HCT116 (cell line): Measurements from ENCODE around the gene DGKZ. TPM values are rescaled to one million over a fixed set of nuclear protein-coding genes. Genes with fewer than 3 reads are reported as not detected.

Experiments
- ATAC-seq: fragments of 200-7000 bp; cut with Tn5 transposase; 2 replicates; pipeline ENCODE4 v1.9.1; 2020; ENCODE audit warnings: mild to moderate bottlenecking, moderate library complexity
- BruUV-seq: library from RNA; stranded (reverse); fragments of 400-500 nt; replicated peaks from 2 replicates; lab custom pipeline; 2021; lab: Mats Ljungman, UMichigan
- CTCF ChIA-PET: fragments of 300-600 bp; sonication (Branson Sonifier 250); formaldehyde crosslinking; loops from one replicate; lab custom pipeline; 2021; ENCODE audit warnings: antibody characterized with exemption; lab: Charles Lee
- POLR2A ChIA-PET: fragments of 300-600, 350-600 bp; sonication (Branson Sonifier 250); formaldehyde crosslinking; loops from one replicate; lab custom pipeline; 2021; ENCODE audit warnings: antibody characterized with exemption; lab: Charles Lee
- RAD21 ChIA-PET, 2 experiments: fragments of 300-600 bp; sonication (Branson Sonifier 250); formaldehyde crosslinking; loops; one replicate each; lab custom pipeline; 2023; ENCODE audit warnings: low total read pairs in 2 of 2; ENCODE audit not compliant: uncharacterized antibody in 2 of 2, unreplicated experiment in 2 of 2, low non-redundant PET in 1 of 2; lab: Charles Lee
- DNase-seq: peaks from one replicate; pipeline ENCODE4 v3.0.0-alpha.2; 2010; ENCODE audit warnings: low read depth, low spot score
- H2AFZ ChIP-seq: fragments of 200-600 bp; shearing (Covaris generic), sonication (generic); 2 replicates; pipeline ENCODE4 v1.6.1; 2017; ENCODE audit warnings: low read depth, mixed run types, mixed read lengths, antibody characterized with exemption, low read length; ENCODE audit not compliant: poor library complexity, severe bottlenecking
- H3K27ac ChIP-seq: 2 replicates; pipeline ENCODE4 v1.5.1; 2012; ENCODE audit warnings: low read depth, low read length
- H3K27me3 ChIP-seq: fragments of 200-600 bp; sonication (generic); 2 replicates; pipeline ENCODE4 v1.6.1; 2016; ENCODE audit warnings: mixed run types, low read length, mixed read lengths; ENCODE audit not compliant: insufficient read depth
- H3K36me3 ChIP-seq, 2 experiments: fragments of 200-500 bp in 1 of 2; fragments of 200-600 bp in 1 of 2; sonication (Bioruptor generic) in 1 of 2; sonication (generic) in 1 of 2; 2 replicates each; pipeline versions ENCODE4 v1.5.1 to v1.6.1; 2014 to 2016; ENCODE audit warnings: low read length in 2 of 2, inconsistent platforms in 1 of 2, mixed read lengths in 1 of 2, mixed run types in 1 of 2; ENCODE audit not compliant: insufficient read depth in 2 of 2, control insufficient read depth in 1 of 2
- H3K4me1 ChIP-seq, 2 experiments: fragments of 200-600 bp in 1 of 2; sonication (generic) in 1 of 2; 2 replicates each; pipeline versions ENCODE4 v1.5.1 to v1.6.1; 2012 to 2017; ENCODE audit warnings: low read length in 2 of 2, inconsistent platforms in 1 of 2, mild to moderate bottlenecking in 1 of 2, mixed read lengths in 1 of 2, mixed run types in 1 of 2, moderate library complexity in 1 of 2; ENCODE audit not compliant: insufficient read depth in 2 of 2, control insufficient read depth in 1 of 2
- H3K4me2 ChIP-seq: fragments of 200-600 bp; sonication (generic); 2 replicates; pipeline ENCODE4 v1.6.1; 2017; ENCODE audit warnings: mixed run types, low read length, mixed read lengths
- H3K4me3 ChIP-seq, 2 experiments: fragments of 200-600 bp in 1 of 2; sonication (generic) in 1 of 2; replicated peaks in 1 of 2; 2 replicates each; pipeline ENCODE4 v1.5.1; 2011 to 2016; ENCODE audit warnings: low read length in 2 of 2, control low read depth in 1 of 2, low read depth in 1 of 2, mild to moderate bottlenecking in 1 of 2, mixed read lengths in 1 of 2, mixed run types in 1 of 2
- H3K79me2 ChIP-seq: fragments of 200-600 bp; sonication (generic); 2 replicates; pipeline ENCODE4 v1.6.1; 2017; ENCODE audit warnings: mild to moderate bottlenecking, mixed run types, low read length, moderate library complexity, mixed read lengths; ENCODE audit not compliant: insufficient read depth
- H3K9ac ChIP-seq: fragments of 200-600 bp; sonication (generic); 2 replicates; pipeline ENCODE4 v1.6.1; 2016; ENCODE audit warnings: low read length, mixed read lengths
- H3K9me2 ChIP-seq: fragments of 200-600 bp; sonication (generic), shearing (Covaris generic); 2 replicates; pipeline ENCODE4 v1.6.1; 2017; ENCODE audit warnings: mixed run types, mild to moderate bottlenecking, moderate library complexity; ENCODE audit not compliant: insufficient read depth
- H3K9me3 ChIP-seq, 2 experiments: fragments of 200-500 bp in 1 of 2; fragments of 200-600 bp in 1 of 2; sonication (Bioruptor generic) in 1 of 2; sonication (generic) in 1 of 2; 2 replicates each; pipeline ENCODE4 v1.6.1; 2014 to 2017; ENCODE audit warnings: low read length in 2 of 2, mixed read lengths in 2 of 2, inconsistent platforms in 1 of 2, low read depth in 1 of 2, mild to moderate bottlenecking in 1 of 2, mixed run types in 1 of 2, moderate library complexity in 1 of 2; ENCODE audit not compliant: control insufficient read depth in 1 of 2, insufficient read depth in 1 of 2
- H4K20me1 ChIP-seq: fragments of 200-600 bp; sonication (generic), shearing (Covaris generic); 2 replicates; pipeline ENCODE4 v1.6.1; 2017; ENCODE audit warnings: mixed run types, mild to moderate bottlenecking, moderate library complexity; ENCODE audit not compliant: insufficient read depth
- ELF1 ChIP-seq: IDR thresholded peaks from 2 replicates; pipeline ENCODE4 v1.6.1; 2012; ENCODE audit warnings: low read depth, borderline replicate concordance
- EZH2 ChIP-seq: fragments of 200-600 bp; sonication (generic); IDR thresholded peaks from 2 replicates; pipeline ENCODE4 v1.6.1; 2017; ENCODE audit warnings: antibody characterized with exemption, mixed run types
- EZH2phosphoT487 ChIP-seq: fragments of 200-600 bp; IDR thresholded peaks from 2 replicates; pipeline ENCODE4 v1.6.1; 2018; ENCODE audit warnings: antibody characterized with exemption, borderline replicate concordance
- POLR2A ChIP-seq: IDR thresholded peaks from 2 replicates; pipeline ENCODE4 v1.7.0; 2011; ENCODE audit warnings: borderline replicate concordance; ENCODE audit not compliant: insufficient read depth, insufficient read length; ENCODE audit errors: extremely low read depth
- YY1 ChIP-seq: IDR thresholded peaks from 2 replicates; pipeline ENCODE4 v1.6.1; 2011; ENCODE audit warnings: low read length, low read depth, moderate library complexity, mild to moderate bottlenecking; ENCODE audit not compliant: insufficient replicate concordance; ENCODE audit errors: extremely low read depth
- intact Hi-C: fragments of 100-400 bp; cut with micrococcal nuclease; formaldehyde crosslinking; loops from 2 replicates; pipeline ENCODE4 v1.10.0; 2022
- total RNA-seq: library from RNA; stranded (reverse); gene quantifications from one replicate; pipeline ENCODE4 v1.2.1, GENCODE V29; 2021; ENCODE audit not compliant: unreplicated experiment
- TF ChIP-seq, protein P1 (sequence below), 3 experiments: fragments of 200-600 bp in 1 of 3; sonication (generic) in 1 of 3; IDR thresholded peaks in 2 of 3; conservative IDR thresholded peaks in 1 of 3; 2 replicates each; pipeline ENCODE4 v1.5.1; 2012 to 2017; ENCODE audit warnings: low read depth in 2 of 3, low read length in 2 of 3, antibody characterized with exemption in 1 of 3, borderline replicate concordance in 1 of 3, control low read depth in 1 of 3, mild to moderate bottlenecking in 1 of 3, mixed read lengths in 1 of 3, mixed run types in 1 of 3, moderate library complexity in 1 of 3; ENCODE audit not compliant: insufficient read depth in 1 of 3
- TF ChIP-seq, protein P2 (sequence below): IDR thresholded peaks from 2 replicates; pipeline ENCODE4 v1.6.1; 2012; ENCODE audit warnings: low read depth

Gene DGKZ
- total RNA-seq, 1 experiment from 2014 or later = 70.2 TPM

DNA sequence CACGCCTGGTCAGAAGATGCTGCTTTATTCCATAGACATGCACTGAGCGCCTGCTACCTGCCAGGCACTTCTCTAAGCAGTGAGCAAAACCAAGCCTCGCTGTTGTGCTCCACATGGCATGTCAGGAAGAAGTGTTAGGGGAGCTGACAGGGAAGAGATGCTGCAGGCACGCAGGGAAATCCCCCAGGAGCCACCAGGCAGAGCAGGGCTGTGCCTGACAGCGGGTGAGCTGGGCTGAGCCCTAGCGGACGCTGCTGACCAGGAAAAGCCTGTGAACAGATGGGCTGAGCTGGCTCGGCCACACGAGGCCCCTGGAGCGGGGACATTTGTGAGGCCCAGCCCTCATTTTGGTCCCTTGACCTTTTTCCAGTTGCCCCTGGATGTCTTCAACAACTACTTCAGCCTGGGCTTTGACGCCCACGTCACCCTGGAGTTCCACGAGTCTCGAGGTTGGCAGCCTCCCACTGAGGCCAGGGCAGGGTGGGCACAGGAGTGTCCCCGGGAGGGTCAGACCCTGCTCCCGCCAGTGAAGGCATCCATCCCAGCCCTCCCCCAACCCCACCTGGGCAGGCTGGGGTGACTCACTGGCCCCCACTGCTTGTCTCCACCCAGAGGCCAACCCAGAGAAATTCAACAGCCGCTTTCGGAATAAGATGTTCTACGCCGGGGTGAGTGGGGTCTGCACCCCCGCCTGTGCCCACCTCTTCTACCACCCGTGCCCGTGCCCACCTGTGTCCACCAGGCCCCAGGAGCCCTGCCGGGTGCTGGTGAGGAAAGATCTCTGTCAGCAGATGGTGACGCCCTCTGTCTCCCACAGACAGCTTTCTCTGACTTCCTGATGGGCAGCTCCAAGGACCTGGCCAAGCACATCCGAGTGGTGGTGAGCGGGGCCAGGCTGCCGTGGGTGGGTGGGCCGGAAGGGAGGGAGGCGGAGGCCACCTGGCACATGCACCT, 26.8 kb downstream of the DGKZ start:
- BruUV-seq = no TSS peak
- Histone ChIP-seq H2AFZ (no peak overlapping the region), H3K4me3 (no peak overlapping the region), H4K20me1 (no peaks in the 10 kb centered on the region), H3K36me3 (peaks cover 2 to 13% of the 10 kb centered on the region in 2 experiments; a peak in 3 of 4 replicates), H3K27ac (no peak overlapping the region), H3K4me1 (peaks cover 0 to 11% of the 10 kb centered on the region in 2 experiments; a peak in 2 of 4 replicates), H3K9me3 (no peaks in the 10 kb centered on the region), H3K79me2 (no peaks in the 10 kb centered on the region), H3K27me3 (no peaks in the 10 kb centered on the region), H3K9me2 (no peaks in the 10 kb centered on the region), H3K4me2 (no peak overlapping the region), H3K9ac (no peak overlapping the region)
- ChIA-PET CTCF (interaction anchor here (0.7 kb wide), 1 partner anchor 244 kb away, joined by 3 read pairs; no protein-coding TSS in a partner anchor), POLR2A (no interaction called here), RAD21 (no interaction called here)
- DNase-seq (no peak), ATAC-seq (no peak)
- TF ChIP-seq, protein P1, sequence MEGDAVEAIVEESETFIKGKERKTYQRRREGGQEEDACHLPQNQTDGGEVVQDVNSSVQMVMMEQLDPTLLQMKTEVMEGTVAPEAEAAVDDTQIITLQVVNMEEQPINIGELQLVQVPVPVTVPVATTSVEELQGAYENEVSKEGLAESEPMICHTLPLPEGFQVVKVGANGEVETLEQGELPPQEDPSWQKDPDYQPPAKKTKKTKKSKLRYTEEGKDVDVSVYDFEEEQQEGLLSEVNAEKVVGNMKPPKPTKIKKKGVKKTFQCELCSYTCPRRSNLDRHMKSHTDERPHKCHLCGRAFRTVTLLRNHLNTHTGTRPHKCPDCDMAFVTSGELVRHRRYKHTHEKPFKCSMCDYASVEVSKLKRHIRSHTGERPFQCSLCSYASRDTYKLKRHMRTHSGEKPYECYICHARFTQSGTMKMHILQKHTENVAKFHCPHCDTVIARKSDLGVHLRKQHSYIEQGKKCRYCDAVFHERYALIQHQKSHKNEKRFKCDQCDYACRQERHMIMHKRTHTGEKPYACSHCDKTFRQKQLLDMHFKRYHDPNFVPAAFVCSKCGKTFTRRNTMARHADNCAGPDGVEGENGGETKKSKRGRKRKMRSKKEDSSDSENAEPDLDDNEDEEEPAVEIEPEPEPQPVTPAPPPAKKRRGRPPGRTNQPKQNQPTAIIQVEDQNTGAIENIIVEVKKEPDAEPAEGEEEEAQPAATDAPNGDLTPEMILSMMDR (IDR thresholded peaks at IDR 0.05 in 2 of 3, conservative IDR thresholded peaks at IDR 0.05 in 1 of 3; ENCODE audit: borderline replicate concordance in 1 of 3, insufficient read depth in 1 of 3, low read depth in 2 of 3, low read length in 2 of 3) = no peak
- TF ChIP-seq, protein P2, sequence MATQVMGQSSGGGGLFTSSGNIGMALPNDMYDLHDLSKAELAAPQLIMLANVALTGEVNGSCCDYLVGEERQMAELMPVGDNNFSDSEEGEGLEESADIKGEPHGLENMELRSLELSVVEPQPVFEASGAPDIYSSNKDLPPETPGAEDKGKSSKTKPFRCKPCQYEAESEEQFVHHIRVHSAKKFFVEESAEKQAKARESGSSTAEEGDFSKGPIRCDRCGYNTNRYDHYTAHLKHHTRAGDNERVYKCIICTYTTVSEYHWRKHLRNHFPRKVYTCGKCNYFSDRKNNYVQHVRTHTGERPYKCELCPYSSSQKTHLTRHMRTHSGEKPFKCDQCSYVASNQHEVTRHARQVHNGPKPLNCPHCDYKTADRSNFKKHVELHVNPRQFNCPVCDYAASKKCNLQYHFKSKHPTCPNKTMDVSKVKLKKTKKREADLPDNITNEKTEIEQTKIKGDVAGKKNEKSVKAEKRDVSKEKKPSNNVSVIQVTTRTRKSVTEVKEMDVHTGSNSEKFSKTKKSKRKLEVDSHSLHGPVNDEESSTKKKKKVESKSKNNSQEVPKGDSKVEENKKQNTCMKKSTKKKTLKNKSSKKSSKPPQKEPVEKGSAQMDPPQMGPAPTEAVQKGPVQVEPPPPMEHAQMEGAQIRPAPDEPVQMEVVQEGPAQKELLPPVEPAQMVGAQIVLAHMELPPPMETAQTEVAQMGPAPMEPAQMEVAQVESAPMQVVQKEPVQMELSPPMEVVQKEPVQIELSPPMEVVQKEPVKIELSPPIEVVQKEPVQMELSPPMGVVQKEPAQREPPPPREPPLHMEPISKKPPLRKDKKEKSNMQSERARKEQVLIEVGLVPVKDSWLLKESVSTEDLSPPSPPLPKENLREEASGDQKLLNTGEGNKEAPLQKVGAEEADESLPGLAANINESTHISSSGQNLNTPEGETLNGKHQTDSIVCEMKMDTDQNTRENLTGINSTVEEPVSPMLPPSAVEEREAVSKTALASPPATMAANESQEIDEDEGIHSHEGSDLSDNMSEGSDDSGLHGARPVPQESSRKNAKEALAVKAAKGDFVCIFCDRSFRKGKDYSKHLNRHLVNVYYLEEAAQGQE = no peak
- TF ChIP-seq EZH2 (no peak), POLR2A (no peak), EZH2phosphoT487 (no peak), YY1 (no peak), ELF1 (no peak)
- intact Hi-C loops = no loop called here
